ENCODE results near the gene CPLANE2.
"Not testable (repeated sequence)": the region's sequence is repeated elsewhere in the genome, so short reads cannot be mapped to it uniquely, and the experiment has no call there.

CPLANE2 gene

GRCh38 chr1:16208270-16208987, 28.6 kb downstream of the CPLANE2 start:
- no peak for DNase-seq (ENCODE audit: low spot score)

GRCh38 chr1:16207318-16208269, 29.4 kb downstream of the CPLANE2 start:
- DNase-seq (ENCODE audit: low spot score), result no peak

GRCh38 chr1:16206547-16207317, 30.3 kb downstream of the CPLANE2 start:
- peak; percentile 93 for DNase-seq (ENCODE audit: low spot score)

GRCh38 chr1:16205891-16206546, 31.0 kb downstream of the CPLANE2 start:
- DNase-seq (ENCODE audit: low spot score), result no peak

GRCh38 chr1:16205334-16205671, 31.7 kb downstream of the CPLANE2 start:
- no peak for DNase-seq (ENCODE audit: low spot score)

- DNase-seq (ENCODE audit: low spot score), result no peak
Observed at GRCh38 chr1:16204634-16205333, 32.2 kb downstream of the CPLANE2 start.

GRCh38 chr1:16204216-16204615, 32.8 kb downstream of the CPLANE2 start:
- DNase-seq (ENCODE audit: low spot score), result no peak

GRCh38 chr1:16203550-16203949, 33.4 kb downstream of the CPLANE2 start:
- no peak for DNase-seq (ENCODE audit: low spot score)

GRCh38 chr1:16202281-16203210, 34.4 kb downstream of the CPLANE2 start:
- DNase-seq (ENCODE audit: low spot score), result no peak

- no peak for DNase-seq (ENCODE audit: low spot score)
Observed at GRCh38 chr1:16199700-16200099, 37.3 kb downstream of the CPLANE2 start.

- DNase-seq (ENCODE audit: low spot score), result no peak
Observed at GRCh38 chr1:16199157-16199501, 37.9 kb downstream of the CPLANE2 start.

GRCh38 chr1:16198444-16199156, 38.4 kb downstream of the CPLANE2 start:
- no peak for DNase-seq (ENCODE audit: low spot score)

- DNase-seq (ENCODE audit: low spot score), result no peak
Observed at GRCh38 chr1:16196874-16197273, 40.1 kb downstream of the CPLANE2 start.

- not testable (repeated sequence) for DNase-seq (ENCODE audit: low spot score)
Observed at GRCh38 chr1:16196139-16196538, 40.8 kb downstream of the CPLANE2 start.

- DNase-seq (ENCODE audit: low spot score), result no peak
Observed at GRCh38 chr1:16195518-16195905, 41.5 kb downstream of the CPLANE2 start.

- DNase-seq (ENCODE audit: low spot score), result no peak
Observed at GRCh38 chr1:16191916-16192546, 45.0 kb downstream of the CPLANE2 start.

GRCh38 chr1:16191309-16191708, 45.7 kb downstream of the CPLANE2 start:
- DNase-seq (ENCODE audit: low spot score), result no peak

GRCh38 chr1:16189921-16190621, 46.9 kb downstream of the CPLANE2 start:
- peak; percentile 96 for DNase-seq (ENCODE audit: low spot score)
